ENCODE data around the gene CES3.
"Not testable (repeated sequence)": the region's sequence is repeated elsewhere in the genome, so short reads cannot be mapped to it uniquely, and the experiment has no call there.

CES3 gene

GRCh38 chr16:66950971-66951790 lies 9.9 kb upstream of the CES3 start:
- no peak for DNase-seq (ENCODE audit: low read depth, low spot score)
- peaks cover 31% of the 10 kb centered on the region for H3K27me3 ChIP-seq (ENCODE audit: insufficient read depth, insufficient read length)
- H3K4me1 ChIP-seq (ENCODE audit: insufficient read depth, insufficient read length): peaks cover 7% of the 10 kb centered on the region
- H3K36me3 ChIP-seq (ENCODE audit: insufficient read depth, insufficient read length, low read length): no peaks in the 10 kb centered on the region
- H3K9ac ChIP-seq (ENCODE audit: insufficient read length, low read depth): no peak overlapping the region
- peaks cover 11% of the 10 kb centered on the region for H3K9me3 ChIP-seq (ENCODE audit: insufficient read depth, low read length)
- no peak overlapping the region for H3K4me3 ChIP-seq (ENCODE audit: insufficient read length, low read depth)
- no peak for TF ChIP-seq YY1 (IDR thresholded peaks at IDR 0.05; ENCODE audit: insufficient read depth, insufficient read length)
- no peak for TF ChIP-seq ZNF274 (IDR thresholded peaks at IDR 0.05; ENCODE audit: low read depth, low read length)
- no peak for TF ChIP-seq SUZ12 (IDR thresholded peaks at IDR 0.05; ENCODE audit: extremely low read depth, insufficient read depth, insufficient read length)

GRCh38 chr16:66952430-66953110 lies 8.5 kb upstream of the CES3 start:
- H3K9ac ChIP-seq (ENCODE audit: insufficient read length, low read depth): no peak overlapping the region
- TF ChIP-seq ZNF274 (IDR thresholded peaks at IDR 0.05; ENCODE audit: low read depth, low read length) (no peak), YY1 (IDR thresholded peaks at IDR 0.05; ENCODE audit: insufficient read depth, insufficient read length) (no peak), SUZ12 (IDR thresholded peaks at IDR 0.05; ENCODE audit: extremely low read depth, insufficient read depth, insufficient read length) (no peak)
- peaks cover 27% of the 10 kb centered on the region for H3K27me3 ChIP-seq (ENCODE audit: insufficient read depth, insufficient read length)
- H3K36me3 ChIP-seq (ENCODE audit: insufficient read depth, insufficient read length, low read length): no peaks in the 10 kb centered on the region
- H3K4me3 ChIP-seq (ENCODE audit: insufficient read length, low read depth): no peak overlapping the region
- no peak for DNase-seq (ENCODE audit: low read depth, low spot score)
- H3K9me3 ChIP-seq (ENCODE audit: insufficient read depth, low read length): peaks cover 11% of the 10 kb centered on the region
- H3K4me1 ChIP-seq (ENCODE audit: insufficient read depth, insufficient read length): peaks cover 6% of the 10 kb centered on the region

GRCh38 chr16:66953462-66954096 lies 7.5 kb upstream of the CES3 start:
- peaks cover 11% of the 10 kb centered on the region for H3K9me3 ChIP-seq (ENCODE audit: insufficient read depth, low read length)
- peaks cover 21% of the 10 kb centered on the region for H3K27me3 ChIP-seq (ENCODE audit: insufficient read depth, insufficient read length)
- DNase-seq (ENCODE audit: low read depth, low spot score): no peak
- no peak overlapping the region for H3K4me3 ChIP-seq (ENCODE audit: insufficient read length, low read depth)
- TF ChIP-seq YY1 (IDR thresholded peaks at IDR 0.05; ENCODE audit: insufficient read depth, insufficient read length) (no peak), ZNF274 (IDR thresholded peaks at IDR 0.05; ENCODE audit: low read depth, low read length) (no peak), SUZ12 (IDR thresholded peaks at IDR 0.05; ENCODE audit: extremely low read depth, insufficient read depth, insufficient read length) (no peak)
- H3K9ac ChIP-seq (ENCODE audit: insufficient read length, low read depth): peak overlapping the region; percentile 1
- H3K4me1 ChIP-seq (ENCODE audit: insufficient read depth, insufficient read length): peaks cover under 1% of the 10 kb centered on the region
- no peaks in the 10 kb centered on the region for H3K36me3 ChIP-seq (ENCODE audit: insufficient read depth, insufficient read length, low read length)

- H3K9ac ChIP-seq (ENCODE audit: insufficient read length, low read depth): no peak overlapping the region
- peaks cover 11% of the 10 kb centered on the region for H3K9me3 ChIP-seq (ENCODE audit: insufficient read depth, low read length)
- peak; percentile 68 for DNase-seq (ENCODE audit: low read depth, low spot score)
- TF ChIP-seq ZNF274 (IDR thresholded peaks at IDR 0.05; ENCODE audit: low read depth, low read length) (no peak), YY1 (IDR thresholded peaks at IDR 0.05; ENCODE audit: insufficient read depth, insufficient read length) (no peak), SUZ12 (IDR thresholded peaks at IDR 0.05; ENCODE audit: extremely low read depth, insufficient read depth, insufficient read length) (no peak)
- H3K27me3 ChIP-seq (ENCODE audit: insufficient read depth, insufficient read length): peaks cover 15% of the 10 kb centered on the region
- H3K36me3 ChIP-seq (ENCODE audit: insufficient read depth, insufficient read length, low read length): no peaks in the 10 kb centered on the region
- no peaks in the 10 kb centered on the region for H3K4me1 ChIP-seq (ENCODE audit: insufficient read depth, insufficient read length)
- H3K4me3 ChIP-seq (ENCODE audit: insufficient read length, low read depth): no peak overlapping the region
These were observed 6.9 kb upstream of the CES3 start for GRCh38 chr16:66954097-66954659.

- not testable (repeated sequence) for H3K36me3 ChIP-seq (ENCODE audit: insufficient read depth, insufficient read length, low read length); H3K9ac ChIP-seq (ENCODE audit: insufficient read length, low read depth); H3K4me1 ChIP-seq (ENCODE audit: insufficient read depth, insufficient read length); H3K4me3 ChIP-seq (ENCODE audit: insufficient read length, low read depth); H3K27me3 ChIP-seq (ENCODE audit: insufficient read depth, insufficient read length); DNase-seq (ENCODE audit: low read depth, low spot score)
- peaks cover 11% of the 10 kb centered on the region for H3K9me3 ChIP-seq (ENCODE audit: insufficient read depth, low read length)
These were observed 5.5 kb upstream of the CES3 start for GRCh38 chr16:66955363-66956153.

GRCh38 chr16:66956154-66956457 lies 5.0 kb upstream of the CES3 start:
- H3K4me1 ChIP-seq (ENCODE audit: insufficient read depth, insufficient read length); DNase-seq (ENCODE audit: low read depth, low spot score); H3K9ac ChIP-seq (ENCODE audit: insufficient read length, low read depth); H3K36me3 ChIP-seq (ENCODE audit: insufficient read depth, insufficient read length, low read length); H3K4me3 ChIP-seq (ENCODE audit: insufficient read length, low read depth); H3K9me3 ChIP-seq (ENCODE audit: insufficient read depth, low read length); H3K27me3 ChIP-seq (ENCODE audit: insufficient read depth, insufficient read length): not testable (repeated sequence)
